NCI-H1417 treated with DMSO at 0.1 percent for 48 hours (cell line): ENCODE data around the gene RFX5.
A peak's percentile ranks its signal among the peaks of the same experiment; 100 is the strongest.
"Not testable (repeated sequence)": the region's sequence is repeated elsewhere in the genome, so short reads cannot be mapped to it uniquely, and the experiment has no call there.

Source experiments
- DNase-seq: peaks from one replicate; lab custom pipeline; 2025; lab: John Stamatoyannopoulos, UW

Gene RFX5

DNA sequence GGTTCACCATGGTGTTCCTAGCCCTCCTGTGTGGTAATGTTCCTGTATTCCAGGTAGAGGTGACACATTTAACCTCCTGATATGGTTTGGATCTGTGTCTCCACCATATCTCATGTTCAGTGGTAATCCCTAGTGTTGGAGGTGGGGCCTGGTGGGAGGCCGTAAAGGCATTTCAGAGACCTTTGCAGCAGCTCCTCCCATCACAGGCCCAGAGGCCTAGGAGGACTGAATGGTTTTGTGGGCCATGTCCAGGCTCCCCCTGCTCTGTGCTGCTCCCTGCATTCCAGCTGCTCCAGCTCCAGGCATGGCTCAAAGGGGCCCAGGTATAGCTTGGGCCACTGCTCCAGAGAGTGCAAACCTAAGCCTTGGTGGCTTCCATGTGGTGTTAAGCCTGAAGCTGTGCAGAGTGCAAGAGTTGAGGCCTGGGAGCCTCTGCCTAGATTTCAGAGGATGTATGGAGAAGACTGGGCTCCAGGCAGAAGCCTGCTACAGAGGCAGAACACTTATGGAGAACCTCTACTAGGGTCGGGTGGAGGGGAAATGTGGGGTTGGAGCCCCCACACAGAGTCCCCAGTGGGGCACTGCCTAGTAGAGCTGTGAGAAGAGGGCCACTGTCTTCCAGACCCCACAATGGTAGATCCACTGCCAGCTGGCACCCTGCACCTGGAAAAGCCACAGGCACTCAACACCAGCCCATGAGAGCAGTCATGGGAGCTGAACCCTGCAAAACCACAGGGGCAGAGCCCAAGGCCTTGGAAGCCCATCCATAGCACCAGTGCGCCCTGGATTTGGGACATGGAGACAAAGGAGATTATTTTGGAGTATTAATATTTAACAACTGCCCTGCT, 15.5 kb upstream of the RFX5 start:
- no peak for DNase-seq

DNA sequence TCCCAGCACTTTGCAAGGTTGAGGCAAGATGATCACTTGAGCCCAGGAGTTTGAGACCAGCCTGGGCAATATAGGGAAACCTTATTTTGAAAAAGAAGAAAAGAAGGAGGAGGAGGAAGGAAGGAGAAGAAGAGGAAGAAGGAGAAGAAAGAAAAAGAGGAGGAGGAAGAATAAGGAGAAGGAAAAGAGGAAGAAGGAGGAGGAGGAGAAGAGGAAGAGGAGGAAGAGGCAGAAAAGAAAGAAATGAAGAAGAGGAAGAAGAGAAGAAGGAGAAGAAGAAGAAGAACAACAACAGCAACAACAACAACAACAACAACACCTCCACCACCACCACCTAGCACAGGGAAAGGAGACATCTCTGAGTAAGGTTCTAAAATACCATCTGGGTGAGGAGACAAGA, 14.8 kb upstream of the RFX5 start:
- no peak for DNase-seq

DNA sequence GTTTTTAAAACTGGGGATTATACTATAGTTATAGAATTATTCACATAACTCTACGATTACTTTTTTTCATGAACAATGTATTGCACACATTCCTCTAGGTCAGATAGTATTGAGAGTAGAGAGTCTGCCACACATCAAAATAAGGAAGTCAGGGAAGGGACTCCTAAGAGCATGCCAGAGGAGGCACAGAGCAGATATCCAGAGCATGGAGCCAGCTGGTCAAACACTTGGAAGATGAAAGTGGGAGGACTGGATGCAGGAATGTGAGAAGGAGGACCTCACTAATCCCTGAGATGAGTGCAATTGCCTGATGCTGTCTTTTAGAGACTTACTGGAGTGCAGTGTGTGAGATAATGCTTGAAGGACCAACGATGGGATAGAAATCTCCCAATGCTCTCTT, 9.6 kb upstream of the RFX5 start:
- DNase-seq = no peak

DNA sequence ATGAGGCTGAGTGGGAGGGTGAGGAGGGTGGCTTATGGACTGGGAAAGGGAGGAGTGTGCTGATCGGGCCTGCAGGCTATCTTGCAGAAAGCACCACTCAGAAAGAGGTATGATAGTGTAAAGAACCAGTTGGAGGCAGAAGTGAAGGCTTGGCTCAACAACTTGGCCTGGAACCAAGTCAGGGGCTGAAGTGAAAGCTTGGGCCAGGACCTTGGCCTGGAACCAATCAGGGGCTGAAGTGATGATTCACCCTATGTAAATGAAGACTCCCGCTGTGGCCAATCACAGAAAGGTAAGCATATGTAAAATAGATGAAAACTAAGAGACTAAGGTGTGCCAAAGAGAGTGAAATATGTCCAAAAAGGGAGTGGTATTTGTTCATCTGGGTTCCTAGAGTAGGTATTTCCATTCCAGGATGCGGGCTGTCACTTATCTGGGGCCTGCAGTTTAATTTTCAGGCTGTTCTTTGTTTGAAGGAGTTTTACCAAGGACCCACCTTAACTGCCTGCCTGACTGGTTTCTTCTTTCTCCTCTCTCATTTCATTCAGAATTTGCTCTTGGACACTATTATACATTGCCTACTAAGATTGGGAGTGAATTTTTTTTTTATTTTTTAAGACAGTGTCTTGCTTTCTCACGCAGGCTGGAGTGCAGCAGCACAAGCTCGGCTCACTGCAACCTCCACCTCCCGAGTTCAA, 5.1 kb upstream of the RFX5 start:
- no peak for DNase-seq

DNA sequence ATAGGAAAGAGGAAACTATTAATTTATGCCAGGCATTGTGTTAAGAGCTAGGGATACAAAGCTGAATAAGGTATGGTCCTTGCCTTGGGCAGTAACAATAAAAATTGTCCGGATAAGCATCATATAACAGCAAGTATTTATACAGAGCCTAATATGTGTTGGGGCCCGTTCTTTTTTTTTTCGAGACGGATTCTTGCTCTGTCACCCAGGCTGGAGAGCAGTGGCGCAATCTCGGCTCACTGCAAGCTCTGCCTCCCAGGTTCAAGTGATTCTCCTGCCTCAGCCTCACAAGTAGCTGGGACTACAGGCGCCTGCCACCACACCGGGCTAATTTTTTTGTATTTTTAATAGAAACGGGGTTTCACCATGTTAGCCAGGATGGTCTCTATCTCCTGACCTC, 3.3 kb upstream of the RFX5 start:
- DNase-seq = not testable (repeated sequence)

DNA sequence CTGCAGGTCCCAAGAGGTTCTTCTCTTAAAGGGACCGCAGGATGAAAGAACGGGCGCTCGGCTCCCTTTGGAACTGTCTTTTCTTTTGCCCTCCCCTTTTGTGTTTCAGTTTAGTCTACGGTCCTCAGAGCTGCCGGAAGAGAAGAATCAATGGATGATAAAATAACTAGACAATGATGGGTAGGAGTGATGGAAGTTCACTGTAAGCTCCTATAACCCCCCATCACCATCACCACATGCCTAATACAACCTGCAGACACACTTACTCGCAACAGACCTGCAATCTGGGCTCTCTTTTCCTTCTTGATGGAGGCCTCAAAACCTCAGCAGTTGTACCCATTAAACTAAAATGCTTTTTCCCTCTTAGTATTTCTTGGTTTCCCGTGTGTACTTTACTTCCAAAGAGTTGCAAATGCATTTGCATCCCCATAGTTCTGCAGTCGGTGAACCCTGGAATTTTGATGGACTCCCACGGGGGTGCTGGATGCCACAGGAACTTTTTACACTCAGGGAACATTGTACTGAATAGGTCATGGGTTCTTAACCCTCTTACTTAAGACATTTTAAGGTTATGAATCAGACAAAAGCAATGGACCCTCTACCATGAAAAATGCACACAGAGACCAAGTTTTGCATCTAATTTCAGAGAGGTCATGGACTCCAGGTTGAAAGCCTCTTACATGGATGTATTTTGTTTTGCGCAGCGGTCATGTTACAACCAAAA, 633 bp upstream of the RFX5 start:
- peak; percentile 54 for DNase-seq

DNA sequence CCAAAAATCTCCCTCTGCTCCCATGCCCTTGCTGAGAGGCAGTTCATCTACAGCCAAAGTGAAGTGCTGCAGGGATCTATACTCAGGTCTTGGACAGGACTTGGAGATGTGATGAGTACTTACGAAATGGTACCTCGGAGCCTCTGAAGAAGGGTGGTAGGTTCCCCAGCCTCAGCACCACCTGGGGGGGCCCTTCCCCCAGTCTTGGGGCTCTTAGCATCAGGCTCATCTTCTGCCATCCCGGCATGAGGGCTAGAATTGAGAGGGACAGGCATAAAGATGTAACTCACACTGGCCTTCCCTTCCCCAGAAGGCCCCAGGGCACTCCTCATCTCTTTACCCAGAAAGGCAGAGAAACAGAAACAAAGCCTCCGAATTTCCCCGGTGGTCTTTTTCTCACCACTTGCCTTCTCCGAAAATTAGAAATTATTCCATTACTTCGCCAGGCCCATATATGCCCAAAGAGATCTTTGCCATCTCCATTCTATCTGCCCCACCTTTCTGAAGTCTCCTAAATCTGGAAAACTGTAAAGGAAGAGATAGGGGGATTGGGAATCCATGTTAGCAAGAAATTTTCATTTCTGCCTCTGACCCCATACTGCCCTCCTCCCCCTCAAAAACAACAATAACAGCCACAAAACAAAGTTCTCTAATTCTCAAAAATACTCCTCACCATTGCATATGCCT, 827 bp downstream of the RFX5 start:
- DNase-seq = no peak

DNA sequence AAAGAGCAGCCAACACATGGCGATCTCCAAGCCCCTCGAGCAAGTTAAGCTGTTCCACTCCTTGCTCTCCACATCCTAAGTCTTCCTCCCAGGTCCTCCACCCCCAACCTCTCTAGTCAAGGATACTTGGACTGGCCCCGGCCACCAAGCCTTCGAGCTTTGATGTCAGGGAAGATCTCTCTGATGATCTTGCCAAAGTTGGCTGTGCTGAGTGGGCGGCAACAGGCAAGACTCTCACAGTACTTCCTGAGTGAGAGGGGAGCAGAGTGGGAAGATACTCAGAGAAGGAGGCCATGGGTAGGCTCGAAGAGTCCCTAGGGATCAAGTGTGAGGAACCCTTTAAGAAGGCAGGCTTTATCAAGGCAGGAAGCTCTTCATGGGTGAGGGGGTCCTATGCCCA, 2.8 kb downstream of the RFX5 start:
- DNase-seq = no peak

DNA sequence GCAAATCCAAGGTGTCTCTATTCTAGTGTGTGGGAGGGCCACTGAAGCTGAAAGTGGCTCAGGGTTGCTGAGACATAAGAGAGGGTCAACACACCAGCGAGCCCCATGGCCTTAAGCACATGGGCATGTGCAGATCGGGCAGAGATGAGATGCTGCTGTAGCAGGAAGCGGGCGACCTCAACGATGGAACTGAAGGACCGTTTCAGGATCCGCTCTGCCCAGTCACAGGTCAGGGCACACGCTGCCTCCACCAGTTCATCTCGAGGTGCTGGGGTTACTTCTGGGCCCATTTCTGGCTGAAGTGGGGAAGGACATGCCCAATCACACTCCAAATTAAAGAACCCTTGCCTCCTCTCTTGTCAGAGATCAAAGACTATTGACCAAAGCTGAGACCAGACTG, 3.5 kb downstream of the RFX5 start:
- DNase-seq = no peak

DNA sequence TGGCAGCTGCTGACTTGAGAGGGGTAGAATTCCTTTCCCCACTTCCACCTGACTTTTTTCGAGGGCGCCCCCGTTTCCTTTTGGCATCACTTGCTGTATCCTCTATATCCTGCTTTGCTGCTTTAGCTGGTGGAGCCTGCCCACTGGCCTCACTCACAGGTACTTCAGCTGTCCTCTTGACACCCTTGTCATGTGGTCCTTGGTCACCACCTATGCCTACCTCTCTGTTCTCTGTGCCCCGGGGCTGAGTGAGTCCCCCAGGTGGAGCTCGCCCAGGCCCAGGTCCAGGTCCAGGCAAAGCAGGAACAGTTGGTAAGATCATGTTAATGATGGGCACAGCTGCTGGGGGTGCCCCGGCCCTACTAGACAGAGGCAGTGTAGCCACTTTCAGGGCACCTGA, 4.5 kb downstream of the RFX5 start:
- no peak for DNase-seq

DNA sequence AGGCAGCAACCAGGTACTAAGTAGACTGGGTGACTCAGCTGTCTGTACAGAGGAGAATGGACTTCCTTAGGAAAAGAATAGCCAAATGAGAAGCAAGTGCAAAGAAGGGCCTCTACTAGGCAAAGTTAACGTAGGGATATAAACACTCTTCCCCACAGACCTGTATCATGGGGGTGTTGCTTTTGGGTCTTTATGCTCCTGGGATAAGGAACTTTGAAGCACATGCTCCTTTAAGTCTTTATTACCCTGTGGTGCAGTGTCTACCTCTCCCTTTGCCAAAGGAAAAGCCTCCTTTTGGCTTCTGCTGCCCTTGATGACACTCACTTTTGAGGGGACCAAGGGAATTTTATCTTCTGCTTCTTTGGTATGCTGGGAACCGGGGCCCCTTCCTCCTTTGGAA, 5.0 kb downstream of the RFX5 start:
- no peak for DNase-seq

DNA sequence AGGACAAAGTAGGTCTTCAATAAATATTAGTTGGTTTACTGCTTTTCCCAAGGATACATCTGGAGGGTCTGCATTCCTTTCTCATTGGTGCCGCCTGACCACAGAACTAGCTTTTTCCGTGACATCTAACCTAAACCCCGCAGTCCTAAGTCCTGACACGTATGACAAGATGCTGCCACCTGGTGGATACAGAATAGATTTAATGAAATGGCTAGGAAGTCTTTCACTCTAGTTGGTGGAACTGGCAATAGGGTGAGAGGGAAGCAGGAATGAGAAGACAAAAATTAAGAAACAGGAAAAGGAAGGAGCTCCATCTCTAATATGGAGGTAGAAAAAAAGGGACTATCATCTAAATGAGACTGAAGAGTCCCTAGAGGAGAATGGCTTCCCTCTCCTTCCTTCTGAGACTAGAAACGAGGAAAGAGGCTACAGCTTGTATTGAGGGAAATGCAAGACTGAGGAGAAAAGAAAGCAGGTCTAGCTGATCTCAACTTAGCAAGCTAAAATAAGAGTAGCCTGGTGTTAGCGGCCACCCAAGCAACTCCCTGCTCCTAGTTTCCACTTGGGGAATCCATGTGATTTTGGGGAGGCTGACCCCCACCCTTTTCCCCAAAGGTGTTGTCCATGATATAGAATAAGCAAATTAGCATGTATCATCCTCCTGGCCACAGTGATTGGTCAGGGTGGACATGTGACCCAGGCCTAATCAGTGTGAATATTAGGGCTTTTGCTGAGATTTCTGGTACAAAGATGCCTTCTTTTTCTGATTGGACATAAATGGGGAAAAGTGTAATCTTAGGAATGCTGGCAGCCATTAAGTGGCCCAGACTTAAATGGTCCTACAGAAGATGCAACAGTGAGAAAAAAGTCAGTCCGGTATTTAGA, 5.9 kb downstream of the RFX5 start:
- peak; percentile 24 for DNase-seq

DNA sequence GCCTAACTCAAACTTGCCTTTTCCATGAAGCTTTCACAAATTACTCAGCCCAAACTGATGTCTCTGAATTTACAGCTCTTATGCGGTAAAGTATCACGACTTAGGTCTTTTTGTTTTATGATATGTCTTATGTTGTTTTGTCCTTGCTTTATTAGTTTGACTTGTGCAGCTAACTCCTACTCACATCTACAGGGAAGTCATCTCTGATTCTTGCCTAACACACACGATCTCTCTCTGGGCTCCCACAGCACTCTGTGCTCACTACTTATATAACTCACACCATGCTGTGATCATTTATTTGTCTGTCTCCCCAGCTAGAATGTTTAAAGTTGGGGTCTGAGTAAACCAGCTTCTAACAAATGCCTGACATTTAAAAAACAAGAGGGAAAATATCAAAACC, 10.5 kb downstream of the RFX5 start:
- DNase-seq = no peak

DNA sequence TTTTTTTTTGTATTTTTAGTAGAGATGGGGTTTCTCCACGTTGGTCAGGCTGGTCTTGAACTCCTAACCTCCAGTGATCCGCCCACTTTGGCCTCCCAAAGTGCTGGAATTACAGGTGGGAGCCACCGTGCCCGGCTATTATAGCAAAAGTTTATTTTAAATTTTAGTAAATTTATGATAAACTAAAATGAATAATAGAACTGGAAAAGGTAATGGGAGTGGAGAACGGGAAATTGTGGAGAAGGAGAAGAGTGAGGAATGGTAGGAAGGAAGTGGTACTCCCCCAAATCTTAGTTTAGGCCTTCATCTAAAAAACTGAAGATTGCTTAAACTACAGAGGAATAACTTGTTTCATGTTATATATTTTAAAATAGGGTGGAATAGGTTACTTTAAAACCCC, 12.2 kb downstream of the RFX5 start:
- no peak for DNase-seq

DNA sequence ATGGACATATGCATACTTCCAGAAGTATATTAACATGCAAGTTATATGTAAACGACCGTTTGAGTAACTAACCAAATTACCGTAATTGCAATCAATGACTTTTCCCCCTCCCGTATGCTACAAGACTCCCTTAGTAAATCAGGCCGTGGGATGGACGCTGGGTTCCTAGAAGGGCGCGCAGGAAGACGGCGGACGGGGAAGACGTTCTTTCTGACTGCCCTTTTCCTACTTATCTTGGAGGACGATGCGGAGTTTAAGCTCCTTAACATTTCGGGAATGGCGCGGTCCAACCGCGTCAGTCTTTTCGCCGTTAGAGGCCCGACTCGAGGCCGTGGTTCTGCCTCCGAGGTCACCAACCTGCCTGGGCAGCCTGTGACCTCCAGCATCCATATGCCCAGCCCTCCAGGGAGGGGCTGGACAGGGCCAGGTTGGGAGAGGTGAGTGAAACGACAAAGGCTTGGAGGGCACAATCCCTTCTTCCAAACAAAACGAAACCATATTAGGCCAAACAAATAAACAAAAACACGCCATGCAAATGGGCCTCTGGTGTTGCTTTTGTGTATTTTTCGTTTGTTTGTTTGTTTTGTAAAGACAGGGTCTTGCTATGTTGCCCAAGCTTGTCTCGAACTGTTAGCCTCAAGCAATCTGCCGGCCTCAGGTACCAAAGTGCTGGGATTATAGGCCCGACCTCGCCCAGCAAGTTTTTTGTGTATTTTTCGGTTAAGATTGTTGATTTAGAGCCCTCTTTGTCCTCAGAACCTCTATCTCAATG, 19.0 kb downstream of the RFX5 start:
- no peak for DNase-seq

DNA sequence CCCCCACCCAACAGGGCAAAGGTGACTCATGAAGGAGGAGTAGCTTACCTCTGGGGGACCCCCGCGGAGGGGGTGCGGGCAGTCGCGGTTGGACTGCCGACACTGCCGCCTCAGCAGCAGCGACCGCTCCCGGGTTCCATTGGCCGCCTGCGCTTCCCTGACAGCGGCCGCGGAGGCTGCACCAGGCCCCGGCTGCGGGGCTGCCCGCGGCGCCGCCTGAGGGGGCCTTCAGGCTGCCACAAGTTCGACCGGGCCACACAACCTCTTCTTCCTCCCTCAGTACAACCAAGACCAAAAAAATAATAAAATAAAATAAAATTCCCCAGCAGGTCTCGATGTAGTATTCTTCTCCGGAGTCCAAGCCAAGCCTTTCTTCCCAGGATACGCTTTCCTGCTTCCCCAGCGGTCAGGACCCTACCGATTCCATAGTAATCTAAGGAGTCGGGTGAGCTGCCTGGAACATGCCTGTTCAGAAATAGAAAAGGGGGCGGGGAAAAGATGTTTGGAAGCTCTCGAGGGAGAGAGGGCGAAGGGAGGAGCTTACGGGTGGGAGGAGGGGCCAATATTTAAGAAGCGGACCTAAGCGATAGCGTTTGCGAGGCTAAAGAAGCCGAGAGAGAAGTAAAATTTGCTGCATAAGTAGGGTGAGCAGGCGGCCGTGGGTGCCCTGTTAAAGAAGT, 19.7 kb downstream of the RFX5 start, which contains the start of gene PI4KB:
Gene PI4KB, minus strand, starts transcription at position 194 of the 680 bp plus-strand sequence. CDS start 10,935 bp downstream, outside the sequence.
- peak; percentile 97 for DNase-seq

DNA sequence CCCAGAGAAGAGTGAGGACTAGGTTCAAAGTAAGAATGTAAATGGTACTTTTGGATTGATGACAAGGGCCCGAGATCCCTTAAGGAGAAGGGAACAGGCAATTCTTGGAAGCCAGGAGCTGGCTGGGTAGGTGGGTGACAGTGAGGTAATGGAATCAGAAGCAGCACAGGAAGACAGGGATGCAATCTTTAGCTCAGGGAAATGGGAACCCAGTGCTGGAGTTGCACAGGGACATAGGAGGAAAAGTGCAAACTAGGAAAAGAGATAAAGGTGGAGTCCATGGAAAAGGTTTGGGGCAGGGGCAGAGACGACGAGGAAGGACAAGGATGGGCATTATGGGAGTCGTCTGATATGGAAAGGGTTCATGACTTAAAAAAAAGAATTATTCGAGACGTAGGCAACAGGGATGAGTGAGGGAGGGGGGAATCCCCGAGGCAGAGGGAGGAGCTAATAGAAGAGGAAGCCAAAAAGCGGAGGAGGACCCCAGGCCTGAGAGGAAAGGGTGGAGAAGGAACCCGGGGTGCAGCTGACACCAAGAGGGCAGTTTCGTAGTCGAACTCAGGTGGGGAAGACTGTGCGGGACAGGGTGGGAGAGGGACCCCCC, 20.3 kb downstream of the RFX5 start:
- no peak for DNase-seq

DNA sequence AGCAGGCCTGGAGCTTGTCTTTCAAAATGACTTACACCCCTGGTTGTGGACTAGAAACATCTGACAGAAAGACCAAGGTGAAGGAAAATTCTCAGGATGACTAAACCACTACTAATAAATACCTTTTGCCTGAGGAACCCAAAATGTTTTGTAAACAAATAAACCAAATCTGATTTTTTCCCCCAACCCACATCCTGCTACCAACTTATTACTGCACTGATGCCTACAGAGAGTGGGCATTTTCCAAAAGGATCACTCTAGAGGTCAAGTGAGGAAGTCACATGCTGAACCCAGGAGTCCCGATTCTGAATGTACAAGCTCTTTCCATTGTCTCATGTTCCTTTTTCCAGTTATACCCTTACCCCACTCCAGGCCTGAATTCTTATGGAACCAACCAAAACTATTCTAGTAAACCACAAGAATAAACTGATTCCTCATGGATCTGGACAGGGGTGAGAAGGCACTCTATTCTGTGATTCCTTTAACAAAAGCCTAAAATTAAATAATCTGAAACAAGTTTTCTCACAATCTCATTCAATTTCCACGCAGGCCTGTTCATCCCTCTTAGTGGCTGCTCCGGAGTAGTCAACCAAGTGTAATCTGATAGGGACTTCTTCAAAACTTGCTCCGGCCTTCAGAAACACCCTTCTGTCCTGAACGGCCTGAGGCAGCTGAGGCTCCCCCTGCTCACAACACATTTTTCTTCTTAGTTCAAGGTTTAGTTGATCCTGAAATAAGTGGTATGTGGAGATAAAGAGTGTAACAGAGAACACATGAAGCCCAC, 21.2 kb downstream of the RFX5 start:
- no peak for DNase-seq

DNA sequence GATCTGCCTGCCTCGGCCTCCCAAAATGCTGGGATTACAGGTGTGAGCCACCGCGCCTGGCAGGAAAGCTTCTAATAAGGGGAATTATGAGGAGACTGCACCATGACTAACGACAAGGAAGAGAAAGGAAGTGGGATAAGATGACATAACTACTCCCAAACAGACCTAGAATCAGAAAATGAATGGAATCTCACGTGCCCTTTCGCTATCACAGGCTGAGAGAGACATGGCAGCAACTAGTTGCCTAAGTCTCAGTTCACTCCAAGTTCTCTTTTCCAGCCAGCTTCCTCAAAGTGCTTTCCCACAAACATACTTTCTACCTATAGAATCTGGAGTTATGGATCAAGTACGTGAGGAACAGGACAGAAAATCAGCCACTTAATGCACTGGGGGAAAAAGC, 21.8 kb downstream of the RFX5 start:
- no peak for DNase-seq
